H1 (cell line): ENCODE results near the gene TTC21A. TPM values are rescaled to one million over a fixed set of nuclear protein-coding genes. Genes with fewer than 3 reads are reported as not detected.

Experiments
- ASH2L ChIP-seq: fragments of 200-600, 300-600 bp; sonication (generic); IDR thresholded peaks from one replicate; pipeline ENCODE4 v1.7.1; 2017; ENCODE audit warnings: low read length
- BACH1 ChIP-seq: IDR thresholded peaks from 2 replicates; pipeline ENCODE4 v1.6.1; 2012; ENCODE audit warnings: low read length, improper control_type of control experiment
- CHD7 ChIP-seq: fragments of 300-600 bp; sonication (generic); IDR thresholded peaks from 2 replicates; pipeline ENCODE4 v1.7.1; 2012; ENCODE audit warnings: low read length, moderate library complexity, mild to moderate bottlenecking, inconsistent platforms; ENCODE audit not compliant: insufficient replicate concordance
- POU5F1 ChIP-seq: IDR thresholded peaks from 2 replicates; pipeline ENCODE4 v1.6.1; 2011; ENCODE audit warnings: low read depth, mild to moderate bottlenecking, low read length, moderate library complexity
- SP2 ChIP-seq: IDR thresholded peaks from 2 replicates; pipeline ENCODE4 v1.6.1; 2012; ENCODE audit warnings: mild to moderate bottlenecking, low read length, inconsistent platforms
- TAF7 ChIP-seq: optimal IDR thresholded peaks from 2 replicates; pipeline ENCODE3; 2011; ENCODE audit warnings: low read depth, mild to moderate bottlenecking, inconsistent platforms, low read length, moderate library complexity, borderline replicate concordance
- polyA plus RNA-seq, 7 experiments: library from polyadenylated mRNA; depleted of rRNA in 3 of 7; stranded (reverse) in 5 of 7; unstranded in 2 of 7; fragments of >200 nt in 5 of 7; fragments of 200-250 nt in 2 of 7; gene quantifications; 1 replicate in 5 of 7; 2 replicates in 1 of 7; 4 replicates in 1 of 7; pipeline versions ENCODE4 v1.2.1 to v1.2.3, GENCODE V29; 2011 to 2013; ENCODE audit warnings: missing spikeins in 2 of 7, mixed read lengths in 2 of 7
- total RNA-seq: library from RNA; stranded (reverse); fragmentation: NEBNext Ultra II Directional; extraction: Animal tissue kit (Norgen Biotek cat#: 25700); gene quantifications from 2 replicates; pipeline ENCODE4 v1.2.1, GENCODE V29; 2021
- TF ChIP-seq, protein P1 (sequence below): IDR thresholded peaks from 2 replicates; pipeline ENCODE4 v1.6.1; 2012; ENCODE audit warnings: inconsistent platforms
- TF ChIP-seq, protein P2 (sequence below): IDR thresholded peaks from 2 replicates; pipeline ENCODE4 v1.6.1; 2012; ENCODE audit warnings: low read length, inconsistent platforms

The TTC21A gene
- total and polyA plus RNA-seq, 2 of the 8 experiments (the other 6 are each of a cell fraction or from before 2014, with no cell fraction given) = 2.3 to 2.8 TPM

DNA sequence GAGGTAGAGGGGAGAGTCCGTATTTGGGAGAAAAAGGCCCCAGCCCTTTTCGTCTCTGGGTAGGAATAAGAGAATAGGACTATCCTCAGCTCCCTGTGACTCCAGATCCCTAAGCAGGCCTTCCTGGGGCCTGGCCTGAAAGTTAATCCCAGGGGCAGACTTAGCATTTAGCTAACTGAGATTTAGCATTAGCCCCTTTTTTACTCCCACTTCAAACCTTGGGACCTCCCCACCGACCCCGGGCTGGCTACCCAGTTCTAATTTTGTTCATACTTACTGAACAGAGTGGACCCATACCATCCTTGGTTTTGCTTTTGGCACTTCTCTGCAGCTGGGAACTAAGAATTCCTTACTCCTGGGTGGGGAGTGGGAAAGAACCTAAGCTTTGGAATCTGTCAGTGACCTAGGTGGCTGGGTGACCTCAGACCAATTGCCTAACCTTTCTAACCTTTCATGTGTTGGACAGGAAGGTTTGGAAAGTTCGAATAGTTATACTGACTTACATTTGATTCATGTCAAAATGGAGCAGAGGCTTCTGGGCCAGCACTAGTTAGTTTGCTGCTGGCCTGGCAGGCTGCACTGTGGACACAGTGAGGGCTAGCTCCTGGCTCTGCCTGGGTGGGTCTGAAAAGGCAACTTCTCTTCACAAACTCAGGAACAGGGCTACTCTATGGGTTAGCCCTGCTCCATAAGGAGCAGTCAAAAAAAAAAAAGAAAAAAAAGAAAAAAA lies 11.6 kb downstream of the TTC21A start (continued):
- TF ChIP-seq CHD7 = no peak
- TF ChIP-seq, protein P1, sequence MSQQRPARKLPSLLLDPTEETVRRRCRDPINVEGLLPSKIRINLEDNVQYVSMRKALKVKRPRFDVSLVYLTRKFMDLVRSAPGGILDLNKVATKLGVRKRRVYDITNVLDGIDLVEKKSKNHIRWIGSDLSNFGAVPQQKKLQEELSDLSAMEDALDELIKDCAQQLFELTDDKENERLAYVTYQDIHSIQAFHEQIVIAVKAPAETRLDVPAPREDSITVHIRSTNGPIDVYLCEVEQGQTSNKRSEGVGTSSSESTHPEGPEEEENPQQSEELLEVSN = no peak
- TF ChIP-seq BACH1 = no peak
- no peak for TF ChIP-seq TAF7
- TF ChIP-seq POU5F1 = no peak
- TF ChIP-seq SP2 = no peak
- no peak for TF ChIP-seq ASH2L
- TF ChIP-seq, protein P2, sequence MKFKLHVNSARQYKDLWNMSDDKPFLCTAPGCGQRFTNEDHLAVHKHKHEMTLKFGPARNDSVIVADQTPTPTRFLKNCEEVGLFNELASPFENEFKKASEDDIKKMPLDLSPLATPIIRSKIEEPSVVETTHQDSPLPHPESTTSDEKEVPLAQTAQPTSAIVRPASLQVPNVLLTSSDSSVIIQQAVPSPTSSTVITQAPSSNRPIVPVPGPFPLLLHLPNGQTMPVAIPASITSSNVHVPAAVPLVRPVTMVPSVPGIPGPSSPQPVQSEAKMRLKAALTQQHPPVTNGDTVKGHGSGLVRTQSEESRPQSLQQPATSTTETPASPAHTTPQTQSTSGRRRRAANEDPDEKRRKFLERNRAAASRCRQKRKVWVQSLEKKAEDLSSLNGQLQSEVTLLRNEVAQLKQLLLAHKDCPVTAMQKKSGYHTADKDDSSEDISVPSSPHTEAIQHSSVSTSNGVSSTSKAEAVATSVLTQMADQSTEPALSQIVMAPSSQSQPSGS = no peak
